Fibroblast of gingiva (primary cell): Measurements from ENCODE around the gene TMEM54.
"Not testable (repeated sequence)": the region's sequence is repeated elsewhere in the genome, so short reads cannot be mapped to it uniquely, and the experiment has no call there.

Experiments
- DNase-seq: peaks from one replicate; pipeline ENCODE4 v3.0.0-alpha.2; 2011; ENCODE audit warnings: low read depth

The TMEM54 gene

DNA sequence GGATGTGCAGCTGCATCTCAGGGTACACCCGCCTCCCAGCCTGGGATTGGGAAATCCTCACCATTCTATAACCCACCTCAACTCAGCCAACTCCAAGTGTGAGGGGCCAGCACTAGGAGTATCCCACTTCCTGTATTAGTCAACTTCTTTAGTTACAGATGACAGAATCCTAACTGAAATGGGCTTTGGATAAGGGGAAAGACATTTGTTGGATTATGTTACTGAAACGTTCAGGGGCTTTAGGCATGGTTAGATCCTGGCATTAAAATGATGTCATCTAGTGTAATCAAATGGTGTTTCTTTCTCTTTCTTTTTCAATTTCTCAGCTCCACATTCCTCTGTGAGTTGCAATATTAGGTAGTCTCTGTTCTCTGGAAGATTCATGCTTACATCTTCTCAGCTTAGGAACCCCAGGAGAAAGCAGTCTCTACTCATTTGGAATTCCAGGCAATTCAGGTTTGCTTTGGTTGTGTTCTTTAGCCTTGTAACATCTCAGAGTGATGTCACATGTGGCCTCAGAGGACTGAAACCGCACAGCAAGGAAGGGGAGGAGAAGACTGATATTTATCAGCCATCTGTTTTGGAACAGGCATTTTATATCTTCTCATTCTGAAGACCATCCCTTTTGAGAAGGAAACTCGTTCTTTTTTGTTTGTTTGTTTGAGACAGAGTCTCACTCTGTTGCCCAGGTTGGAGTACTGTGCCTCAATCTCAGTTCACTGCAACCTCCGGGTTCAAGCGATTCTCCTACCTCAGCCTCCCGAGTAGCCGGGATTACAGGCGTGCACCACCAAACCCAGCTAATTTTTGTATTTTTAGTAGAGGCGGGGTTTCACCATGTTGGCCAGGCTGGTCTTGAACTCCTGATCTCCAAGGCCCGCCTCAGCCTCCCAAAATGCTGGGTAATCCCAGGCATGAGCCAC lies 18.9 kb upstream of the TMEM54 start:
- DNase-seq, result no peak

DNA sequence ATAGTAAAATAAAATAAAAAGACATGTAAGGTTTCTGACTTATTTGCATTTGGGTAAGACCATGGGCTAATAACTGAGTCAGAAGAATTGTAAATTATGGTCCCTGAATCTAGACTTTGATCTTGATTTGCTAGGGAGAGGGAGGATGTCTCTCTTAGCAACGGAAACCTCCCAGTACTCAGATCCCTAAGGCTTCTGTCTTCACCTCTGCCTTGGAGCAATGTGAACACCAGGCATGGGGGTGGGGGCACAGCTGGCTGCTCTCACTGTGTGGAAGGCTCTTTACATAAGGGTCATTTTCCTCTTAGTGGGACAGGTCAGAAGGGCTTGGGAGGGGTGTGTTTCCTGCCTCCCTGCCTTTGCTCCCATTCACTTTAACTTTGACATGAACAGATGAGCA lies 17.0 kb upstream of the TMEM54 start:
- no peak for DNase-seq

DNA sequence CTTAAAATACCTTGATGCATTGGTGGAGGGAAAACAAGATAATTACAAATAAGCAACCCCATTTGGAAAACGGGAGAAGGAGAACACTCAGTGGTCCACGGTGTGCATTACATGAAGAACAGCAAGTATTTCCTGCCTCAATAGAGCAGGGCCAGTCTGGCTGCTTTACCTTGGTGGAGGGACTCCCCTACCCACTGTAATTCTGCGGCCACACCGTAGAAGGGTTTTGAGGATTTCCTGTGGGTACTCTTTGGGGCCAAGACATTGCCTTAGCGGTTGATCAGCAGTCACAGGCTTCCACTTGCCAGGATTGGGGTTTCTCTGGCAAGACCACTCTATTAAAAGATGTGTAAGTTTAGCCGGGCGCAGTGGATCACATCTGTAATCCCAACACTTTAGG lies 16.3 kb upstream of the TMEM54 start:
- DNase-seq, result no peak

DNA sequence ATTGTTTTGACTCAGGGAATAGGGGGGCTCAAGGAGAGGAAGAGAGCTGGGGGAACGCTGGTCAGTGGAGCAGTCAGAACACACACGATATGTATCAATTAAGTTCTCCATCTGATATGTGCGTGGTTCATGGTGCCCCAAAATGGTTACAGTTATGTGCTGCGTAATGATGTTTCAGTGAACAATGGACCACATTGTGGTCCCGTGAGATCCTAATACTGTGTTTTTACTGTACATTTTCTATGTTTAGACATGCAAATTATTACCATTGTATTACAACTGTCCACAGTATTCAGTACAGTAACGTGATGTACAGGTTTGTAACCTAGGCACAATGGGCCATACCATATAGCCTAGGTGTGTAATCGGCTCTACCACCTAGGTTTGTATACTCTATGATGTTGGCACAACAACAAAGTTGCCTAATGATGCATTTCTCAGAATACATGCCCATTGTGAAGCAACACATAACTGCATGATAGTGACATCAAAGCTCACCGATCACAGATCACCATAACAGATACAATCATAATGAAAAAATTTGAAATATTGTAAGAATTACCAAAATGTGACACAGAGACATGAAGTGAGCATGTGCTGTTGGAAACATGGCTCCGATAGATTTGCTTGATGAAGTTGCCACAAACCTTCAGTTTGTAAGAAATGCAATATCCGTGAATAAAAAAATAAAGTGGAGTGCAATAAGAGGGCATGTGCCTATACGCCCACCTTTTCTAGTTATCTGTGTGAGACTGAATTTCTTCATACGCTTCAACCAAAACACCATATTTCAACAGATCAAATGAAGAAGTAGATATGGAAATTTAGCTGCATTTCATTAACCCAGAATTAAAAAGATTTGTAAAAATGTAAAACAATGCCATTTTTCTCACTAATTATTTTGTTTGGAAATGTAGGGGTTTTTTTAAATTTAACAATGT lies 14.8 kb upstream of the TMEM54 start:
- no peak for DNase-seq

DNA sequence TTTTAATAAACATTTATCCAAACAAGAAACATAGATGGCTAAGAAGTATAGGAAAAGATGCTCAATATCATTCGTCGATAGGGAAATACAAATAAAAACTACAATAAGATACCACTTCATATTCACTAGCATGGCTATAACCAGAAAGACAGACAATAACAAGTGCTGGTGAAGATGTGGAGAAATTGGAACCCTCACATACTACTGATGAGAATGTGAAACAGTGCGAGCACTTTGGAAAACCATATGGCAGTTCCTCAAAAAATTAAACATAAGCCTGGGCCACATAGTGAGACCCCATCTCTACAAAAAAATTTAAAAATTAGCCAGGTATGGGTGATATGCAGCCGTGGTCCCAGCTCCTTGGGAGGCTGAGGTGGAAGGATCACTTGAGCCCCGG lies 9.1 kb upstream of the TMEM54 start:
- DNase-seq, result no peak

DNA sequence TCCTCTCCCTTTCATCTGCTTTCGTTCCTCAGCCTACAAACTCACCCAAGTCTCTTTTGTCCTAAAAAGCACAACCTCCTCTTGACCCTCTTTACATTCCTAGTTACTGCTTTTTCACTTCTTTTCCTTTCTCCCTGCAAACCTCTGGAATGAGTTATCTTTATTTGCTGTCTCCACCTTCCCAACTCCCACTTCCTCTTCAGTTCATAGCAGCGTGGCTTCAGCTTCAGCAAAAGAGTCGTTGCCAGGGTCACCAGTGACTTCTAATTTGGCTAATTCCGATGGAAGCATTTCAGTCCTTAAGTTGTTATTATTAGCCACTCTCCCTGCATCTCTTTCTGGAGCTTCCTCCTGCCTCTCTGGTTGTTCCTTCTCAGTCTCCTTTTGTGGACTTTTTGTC lies 6.2 kb upstream of the TMEM54 start:
- DNase-seq, result no peak

DNA sequence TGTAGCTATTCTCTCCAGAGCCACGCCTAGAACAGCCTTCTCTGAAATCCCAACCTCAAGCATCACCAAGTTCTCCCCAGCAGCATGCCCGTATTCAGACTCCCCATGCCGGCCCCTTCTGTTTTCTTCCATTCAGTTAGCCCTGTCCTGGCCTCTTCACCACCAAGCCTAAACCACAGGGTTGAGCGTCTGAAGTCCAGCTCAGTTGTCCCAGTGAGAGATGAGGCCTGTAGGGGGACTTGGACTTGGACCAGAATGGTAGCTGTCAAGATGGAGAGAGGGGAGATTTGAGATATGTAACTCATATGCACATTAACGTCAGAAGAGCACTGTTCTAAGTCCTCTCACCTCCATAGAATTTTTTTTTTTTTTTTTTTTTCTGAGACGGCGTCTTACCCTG lies 5.5 kb upstream of the TMEM54 start:
- no peak for DNase-seq

DNA sequence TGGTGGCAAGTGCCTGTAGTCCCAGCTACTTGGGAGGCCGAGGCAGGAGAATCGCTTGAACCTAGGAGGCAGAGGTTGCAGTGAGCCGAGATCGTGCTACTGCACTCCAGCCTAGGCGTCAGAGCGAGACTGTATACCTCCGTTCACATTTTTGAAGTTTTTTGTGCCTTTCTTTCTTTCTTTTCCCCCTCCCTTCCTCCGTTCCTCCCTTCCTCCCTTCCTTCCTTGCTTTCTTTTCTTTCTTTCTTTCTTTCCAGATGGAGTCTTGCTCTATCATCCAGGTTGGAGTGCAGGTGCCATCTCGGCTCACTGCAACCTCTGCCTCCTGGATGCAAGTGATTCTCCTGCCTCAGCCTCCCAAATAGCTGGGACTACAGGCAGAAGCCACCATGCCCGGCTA lies 4.4 kb upstream of the TMEM54 start:
- not testable (repeated sequence) for DNase-seq

DNA sequence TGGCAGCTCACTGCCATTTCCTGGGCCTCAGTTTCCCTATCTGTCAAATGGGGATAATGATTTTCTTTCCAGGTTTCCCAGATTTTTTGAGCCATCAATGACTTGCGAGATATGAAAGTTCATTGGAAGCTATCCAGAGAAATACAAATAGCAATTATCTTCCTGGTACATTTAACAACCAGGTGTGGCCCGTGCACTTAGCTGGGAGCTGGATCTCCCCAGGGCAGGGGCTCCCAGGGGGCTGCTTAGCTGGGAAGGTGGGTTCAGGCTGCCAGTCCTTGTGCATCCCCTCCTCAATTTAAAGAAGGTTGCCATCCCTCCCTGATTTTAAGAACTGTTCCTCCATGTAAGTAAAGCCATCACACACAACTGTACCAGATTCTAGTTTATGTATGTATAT lies 3.6 kb upstream of the TMEM54 start:
- no peak for DNase-seq

DNA sequence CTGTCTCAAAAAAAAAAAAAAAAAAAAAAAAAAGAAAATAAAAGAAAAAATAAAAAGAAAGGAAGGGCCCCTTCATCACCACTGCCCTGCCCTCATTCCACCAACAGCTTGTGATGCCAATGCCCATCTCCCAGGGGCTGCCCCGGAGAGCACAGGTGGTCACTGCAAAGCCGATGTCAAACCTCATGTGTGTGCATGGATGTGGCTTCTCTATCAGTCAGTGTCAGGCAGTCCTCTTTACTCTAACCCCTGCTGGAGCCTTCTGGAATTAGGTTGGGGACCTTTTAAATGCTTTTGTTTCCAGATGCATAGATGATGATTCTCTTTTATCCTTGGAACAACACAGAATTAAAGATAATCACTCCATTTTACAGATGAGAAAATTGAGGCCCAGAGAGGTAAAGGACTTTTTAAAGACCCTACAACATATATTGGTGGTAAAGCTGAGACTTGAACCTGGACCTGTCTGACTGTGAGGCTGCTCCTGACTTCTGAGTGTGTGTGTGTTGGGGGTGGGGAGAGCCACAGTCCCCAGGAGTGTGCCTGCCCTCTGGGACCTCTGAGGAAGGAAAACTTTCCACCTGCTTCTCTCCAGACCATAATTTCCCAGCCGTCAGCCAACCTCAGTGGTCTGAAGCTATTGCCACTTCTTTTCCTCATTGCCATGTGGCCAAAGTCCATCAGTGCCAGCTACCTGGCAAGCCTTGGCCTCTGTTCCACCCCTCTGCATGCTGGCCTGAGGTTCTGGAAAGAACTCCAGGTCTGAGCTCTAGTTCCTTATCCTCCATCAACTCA lies 3.0 kb upstream of the TMEM54 start:
- no peak for DNase-seq

DNA sequence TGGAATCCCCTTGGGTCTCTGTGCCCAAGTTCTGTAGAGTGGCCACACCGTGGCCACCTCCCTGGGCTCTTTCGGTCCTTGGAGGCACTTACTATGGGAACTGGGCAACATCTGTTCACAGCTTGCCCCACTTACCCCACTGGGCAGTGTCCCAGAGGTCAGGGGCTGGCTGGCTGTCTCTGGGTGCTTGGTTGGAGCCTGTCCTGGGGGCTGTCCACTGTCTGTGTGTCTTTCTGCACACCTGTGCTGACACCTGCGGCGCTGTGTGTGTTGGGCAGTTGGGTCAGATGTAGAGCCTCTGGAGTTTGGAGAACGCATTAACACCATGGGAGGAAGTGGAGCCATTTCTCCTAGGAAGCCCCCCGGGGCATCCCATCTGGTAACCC lies 1.3 kb upstream of the TMEM54 start:
- DNase-seq, result no peak

DNA sequence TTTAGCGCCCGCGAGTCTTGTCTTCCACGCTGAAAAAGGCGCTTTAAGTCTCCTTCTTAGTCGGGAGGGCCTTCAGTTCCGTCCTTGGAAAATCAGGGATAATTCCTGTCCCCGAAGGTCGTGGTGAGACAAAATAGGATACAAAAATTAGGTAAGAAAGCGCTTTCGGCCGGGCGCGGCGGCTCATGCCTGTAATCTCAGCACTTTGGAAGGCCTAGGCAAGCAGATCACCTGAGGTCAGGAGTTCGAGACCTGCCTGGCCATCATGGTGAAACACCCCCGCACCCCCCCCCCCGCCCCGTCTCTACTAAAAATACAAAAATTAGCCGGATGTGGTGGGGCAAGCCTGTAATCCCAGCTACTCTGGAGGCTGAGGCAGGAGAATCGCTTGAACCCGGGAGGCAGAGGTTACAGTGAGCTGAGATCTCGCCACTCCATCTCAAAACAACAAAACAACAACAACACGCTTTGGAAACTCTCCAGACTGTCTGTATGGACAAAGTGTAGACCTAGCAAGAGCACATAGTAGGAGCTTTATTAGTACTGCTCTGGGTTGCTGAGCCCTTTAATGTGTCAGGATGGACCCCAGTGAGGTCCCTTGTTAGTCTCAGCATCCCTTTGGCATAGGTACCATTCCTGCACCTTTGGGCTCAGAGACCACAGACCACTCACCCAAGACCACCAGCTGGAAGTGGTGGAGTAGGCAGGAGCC lies 790 bp upstream of the TMEM54 start:
- DNase-seq, result no peak

DNA sequence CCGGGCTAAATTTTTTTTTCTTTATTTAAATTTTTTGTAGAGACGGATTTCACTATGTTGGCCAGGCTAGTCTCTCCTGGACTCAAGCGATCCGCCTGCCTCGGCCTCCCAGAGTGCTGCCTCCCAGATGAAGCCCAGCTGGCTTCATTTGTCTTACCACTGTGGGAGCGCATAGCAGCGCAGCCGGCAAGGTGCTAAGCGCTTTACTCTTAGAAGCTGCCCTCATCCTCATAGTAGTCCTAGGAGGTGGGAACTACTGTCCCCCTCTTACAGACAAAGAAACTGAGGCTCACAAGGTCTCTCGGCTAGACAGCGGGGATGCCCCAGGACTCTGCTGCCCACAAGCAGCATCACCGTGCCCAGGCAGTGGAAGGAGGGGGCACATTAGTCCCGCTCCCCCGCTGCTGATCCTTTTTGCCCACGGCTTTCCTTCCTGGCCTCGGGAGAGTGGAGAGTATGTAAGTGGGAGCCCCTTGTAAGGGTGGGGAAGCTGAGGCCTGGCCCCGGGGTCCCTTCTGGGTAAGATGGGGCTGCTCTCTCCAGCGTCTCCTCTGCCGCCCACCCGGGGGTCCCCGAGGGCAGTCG lies 726 bp downstream of the TMEM54 start:
- DNase-seq, result no peak

DNA sequence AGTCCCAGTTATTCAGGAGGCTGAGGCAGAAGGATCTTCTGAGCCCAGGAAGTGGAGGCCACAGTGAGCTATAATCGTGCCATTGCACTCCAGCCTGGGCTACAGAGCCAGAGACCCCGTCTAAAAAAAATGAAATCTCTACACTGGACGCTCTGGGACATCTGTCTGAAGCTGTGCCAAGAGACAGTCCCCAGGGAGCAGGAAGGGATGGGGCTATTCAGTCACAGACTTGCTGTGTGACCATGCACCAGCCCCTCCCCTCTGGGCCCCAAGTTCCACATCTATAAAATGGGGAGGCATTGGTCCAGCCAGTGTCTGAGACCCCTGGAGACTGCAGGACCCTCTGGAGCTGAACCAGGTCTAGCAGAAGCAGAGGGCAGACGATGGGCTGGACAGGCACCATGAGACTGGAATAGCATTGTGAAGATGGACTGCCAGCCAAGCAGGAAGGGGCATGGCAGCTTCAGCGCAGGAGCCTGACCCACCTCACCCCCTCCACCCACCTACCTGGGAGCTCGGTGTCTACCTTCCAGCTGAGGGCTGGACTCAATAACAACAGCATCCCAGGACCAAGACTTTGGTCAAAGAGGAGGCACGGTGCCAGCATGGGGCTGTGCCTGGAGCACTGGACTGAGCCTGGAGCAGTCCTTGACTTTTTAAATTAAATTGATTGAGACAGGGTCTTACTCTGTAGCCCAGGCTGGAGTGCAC lies 1.4 kb downstream of the TMEM54 start:
- DNase-seq, result no peak

DNA sequence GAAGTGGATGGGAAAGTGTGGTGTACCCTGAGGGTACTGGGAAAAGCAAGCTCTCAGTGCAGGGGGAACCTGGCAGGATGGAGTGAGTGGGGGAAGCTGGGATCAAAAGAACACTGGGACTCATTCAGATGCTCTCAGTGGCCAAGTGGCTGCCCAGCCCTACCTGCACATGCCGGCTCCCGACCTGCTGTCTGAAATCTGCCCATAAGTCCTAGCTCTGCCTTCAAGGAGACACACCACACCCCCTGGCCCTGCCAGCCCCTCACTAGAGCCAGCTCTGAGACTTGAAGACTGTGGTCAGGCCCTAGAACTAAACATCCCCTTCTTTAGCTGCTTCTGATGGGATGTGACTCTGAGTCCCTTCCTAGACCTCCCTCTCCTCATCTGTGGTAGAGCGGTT lies 2.2 kb downstream of the TMEM54 start:
- DNase-seq, result no peak

DNA sequence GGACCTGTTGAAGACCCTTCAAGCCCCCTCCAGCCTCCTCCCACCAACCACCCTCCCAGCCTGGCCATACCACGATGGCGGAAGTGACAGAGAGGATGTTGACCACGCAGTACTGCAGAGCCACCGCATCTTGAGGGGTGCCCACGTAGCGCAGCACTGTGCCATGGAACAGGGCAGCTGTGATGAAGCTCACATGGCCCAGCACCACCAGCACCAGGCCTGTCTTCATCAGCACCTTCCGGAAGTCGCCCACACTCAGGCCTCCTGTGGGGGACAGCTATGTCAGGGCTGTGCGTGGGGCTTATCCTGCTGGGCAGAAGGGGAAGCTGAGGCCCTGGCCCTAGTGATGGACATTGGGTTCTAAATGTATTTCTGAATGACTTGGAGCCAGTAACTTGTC lies 3.1 kb downstream of the TMEM54 start:
- DNase-seq, result no peak

DNA sequence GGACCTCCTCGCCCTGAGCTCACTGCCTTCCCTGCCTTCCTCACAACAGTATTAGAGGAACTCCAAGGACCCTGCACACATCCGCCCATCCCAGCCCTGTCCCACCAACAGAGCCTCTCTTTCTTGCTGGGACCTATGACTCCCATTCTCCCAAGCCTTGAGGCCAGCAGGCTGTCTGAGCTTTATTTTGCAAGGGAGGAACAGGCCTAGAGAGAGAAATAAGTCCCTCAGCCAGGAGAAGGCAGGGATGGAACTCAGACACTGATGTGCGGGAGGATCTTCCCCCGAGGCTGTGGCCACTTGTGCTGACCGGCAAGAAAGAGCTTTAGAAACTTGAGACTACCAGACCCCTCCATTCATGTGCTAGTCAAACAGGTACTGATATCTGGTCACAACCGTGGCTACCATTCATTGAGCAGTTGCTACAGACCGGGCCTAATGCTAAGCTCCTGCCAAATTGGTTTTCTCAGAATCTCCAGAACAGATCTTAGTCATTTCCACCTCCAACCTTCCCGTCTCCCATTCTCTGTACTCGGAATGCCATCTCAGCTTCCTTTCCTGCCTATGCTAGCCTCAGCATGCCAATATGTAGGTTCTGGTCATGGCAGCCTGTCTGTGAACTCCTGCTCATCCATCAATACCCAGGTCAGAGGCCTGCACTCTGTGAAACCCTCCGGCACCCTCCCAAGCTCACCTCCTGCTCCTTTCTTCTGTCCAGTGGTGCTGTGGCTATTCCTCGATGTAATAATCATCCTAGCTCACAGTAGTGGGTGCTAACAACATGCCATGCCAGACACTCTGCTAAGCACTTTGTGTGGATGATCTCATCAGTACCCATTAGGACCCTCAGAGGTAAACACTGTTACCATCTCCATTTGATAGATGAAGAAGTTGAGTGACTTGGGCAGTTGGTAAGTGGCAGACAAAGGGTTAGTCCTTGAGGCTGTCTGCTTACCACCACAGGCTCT lies 3.8 kb downstream of the TMEM54 start:
- DNase-seq, result no peak

DNA sequence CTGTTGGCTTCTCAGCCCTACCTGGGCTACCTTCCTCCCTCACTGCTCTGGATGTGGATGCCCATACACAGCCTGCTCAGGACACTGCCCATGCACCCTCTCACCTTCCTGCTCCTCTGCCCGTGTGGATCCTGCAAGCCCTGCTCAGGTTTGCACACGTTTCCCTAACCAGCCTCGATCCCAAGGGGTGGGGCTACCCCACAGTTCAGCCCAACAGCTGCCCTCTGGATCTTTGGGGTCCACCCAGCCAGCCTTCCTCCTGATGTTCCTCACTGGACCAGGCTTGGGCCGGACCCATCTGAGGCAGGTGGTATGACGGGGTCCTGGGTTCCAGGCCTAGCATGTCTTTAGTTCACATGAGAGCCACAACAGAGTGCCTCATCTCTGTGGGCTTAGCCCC lies 4.7 kb downstream of the TMEM54 start:
- DNase-seq, result no peak
